ENCODE measurements around the gene COQ4.

The COQ4 gene

DNA sequence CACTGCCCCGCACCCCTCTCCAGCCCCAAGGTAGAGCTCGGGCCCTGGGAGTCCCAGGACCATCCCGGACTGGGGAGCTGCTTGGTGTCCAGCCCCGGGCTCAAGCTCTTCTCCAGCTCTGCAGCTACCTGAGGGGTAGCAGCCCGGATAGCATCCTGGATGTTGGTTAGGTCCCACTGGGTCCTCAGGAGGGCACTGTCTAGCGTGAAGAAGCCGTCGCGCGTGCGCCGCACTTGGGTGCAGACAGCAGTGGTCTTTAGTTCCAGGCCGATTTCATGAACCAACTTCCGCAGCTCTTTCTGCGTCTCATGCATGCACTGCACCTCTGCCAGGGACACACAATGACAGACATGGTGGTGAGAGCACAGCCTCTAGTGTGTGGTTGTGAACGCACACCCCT is 13.1 kb upstream of the COQ4 start:
- no peaks in the 10 kb centered on the region for H3K4me1 ChIP-seq (ENCODE audit: insufficient read depth, low read length)
- H3K9ac ChIP-seq (ENCODE audit: low read depth, low read length): no peak overlapping the region
- H3K9me3 ChIP-seq (ENCODE audit: insufficient read depth, low read depth, low read length): no peaks in the 10 kb centered on the region
- H3K4me3 ChIP-seq (ENCODE audit: low read length): no peak overlapping the region
- WGBS: 96% methylated on average over 16 of the region's 16 CpGs
- H3K27me3 ChIP-seq (ENCODE audit: insufficient read depth, low read length): no peaks in the 10 kb centered on the region
- no peak overlapping the region for H3K27ac ChIP-seq (ENCODE audit: low read depth, low read length)
- peaks cover 44% of the 10 kb centered on the region for H3K36me3 ChIP-seq (ENCODE audit: insufficient read depth, low read length)

GRCh38 chr9:128310461-128310860 is 12.2 kb upstream of the COQ4 start:
- no peaks in the 10 kb centered on the region for H3K4me1 ChIP-seq (ENCODE audit: insufficient read depth, low read length)
- no peaks in the 10 kb centered on the region for H3K9me3 ChIP-seq (ENCODE audit: insufficient read depth, low read depth, low read length)
- H3K36me3 ChIP-seq (ENCODE audit: insufficient read depth, low read length): peaks cover 52% of the 10 kb centered on the region
- no peak overlapping the region for H3K4me3 ChIP-seq (ENCODE audit: low read length)
- no peaks in the 10 kb centered on the region for H3K27me3 ChIP-seq (ENCODE audit: insufficient read depth, low read length)
- WGBS: 92% methylated on average over 10 of the region's 10 CpGs
- H3K27ac ChIP-seq (ENCODE audit: low read depth, low read length): no peak overlapping the region
- H3K9ac ChIP-seq (ENCODE audit: low read depth, low read length): no peak overlapping the region

DNA sequence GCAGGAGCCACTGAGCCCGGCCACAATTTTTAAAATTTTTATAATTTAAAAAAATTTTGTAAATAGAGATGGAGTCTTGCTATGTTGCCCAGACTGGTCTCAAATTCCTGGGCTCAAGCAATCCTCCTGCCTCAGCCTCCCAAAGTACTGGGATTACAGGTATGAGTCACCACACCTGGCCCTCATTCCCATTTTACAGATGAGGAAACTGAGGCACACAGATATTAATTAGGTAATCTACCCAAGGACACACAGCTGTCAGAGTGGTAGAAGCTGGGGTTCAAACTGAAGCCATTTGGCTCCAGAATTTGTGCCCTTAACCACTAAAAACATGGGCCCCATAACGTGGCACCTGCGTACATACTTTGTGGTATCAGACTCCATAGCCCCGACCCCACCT is 7.9 kb upstream of the COQ4 start:
- H3K27me3 ChIP-seq (ENCODE audit: insufficient read depth, low read length): no peaks in the 10 kb centered on the region
- H3K9ac ChIP-seq (ENCODE audit: low read depth, low read length): no peak overlapping the region
- no peak overlapping the region for H3K4me3 ChIP-seq (ENCODE audit: low read length)
- H3K4me1 ChIP-seq (ENCODE audit: insufficient read depth, low read length): no peaks in the 10 kb centered on the region
- peaks cover 68% of the 10 kb centered on the region for H3K36me3 ChIP-seq (ENCODE audit: insufficient read depth, low read length)
- no peaks in the 10 kb centered on the region for H3K9me3 ChIP-seq (ENCODE audit: insufficient read depth, low read depth, low read length)
- WGBS: 93% methylated on average over 3 of the region's 4 CpGs
- H3K27ac ChIP-seq (ENCODE audit: low read depth, low read length): no peak overlapping the region

DNA sequence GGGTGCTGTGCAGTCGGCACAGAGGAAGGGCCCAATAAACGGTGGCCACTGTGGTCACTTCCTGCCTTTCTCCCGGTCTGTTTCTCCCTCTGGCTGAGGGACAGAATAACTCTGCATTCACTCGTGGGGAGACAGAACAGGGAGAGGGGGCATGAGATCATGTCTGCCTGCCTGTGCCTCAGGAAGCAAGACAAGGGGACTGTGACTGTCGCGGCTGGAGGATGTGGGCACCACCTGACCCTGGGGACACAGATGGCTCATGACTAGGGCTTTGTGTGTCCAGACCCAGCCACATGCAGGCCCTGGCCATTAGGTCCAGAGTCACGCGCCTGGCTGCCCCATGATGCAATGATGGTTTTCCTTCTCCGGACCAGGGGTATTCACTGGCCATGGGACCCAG is 6.2 kb upstream of the COQ4 start:
- WGBS: 94% methylated on average over 9 of the region's 9 CpGs
- Histone ChIP-seq H3K9ac (ENCODE audit: low read depth, low read length) (no peak overlapping the region), H3K9me3 (ENCODE audit: insufficient read depth, low read depth, low read length) (no peaks in the 10 kb centered on the region), H3K36me3 (ENCODE audit: insufficient read depth, low read length) (peaks cover 55% of the 10 kb centered on the region), H3K4me1 (ENCODE audit: insufficient read depth, low read length) (peaks cover 2% of the 10 kb centered on the region; the same call in 1 of the 2 replicates), H3K27ac (ENCODE audit: low read depth, low read length) (no peak overlapping the region), H3K4me3 (ENCODE audit: low read length) (no peak overlapping the region), H3K27me3 (ENCODE audit: insufficient read depth, low read length) (no peaks in the 10 kb centered on the region)

DNA sequence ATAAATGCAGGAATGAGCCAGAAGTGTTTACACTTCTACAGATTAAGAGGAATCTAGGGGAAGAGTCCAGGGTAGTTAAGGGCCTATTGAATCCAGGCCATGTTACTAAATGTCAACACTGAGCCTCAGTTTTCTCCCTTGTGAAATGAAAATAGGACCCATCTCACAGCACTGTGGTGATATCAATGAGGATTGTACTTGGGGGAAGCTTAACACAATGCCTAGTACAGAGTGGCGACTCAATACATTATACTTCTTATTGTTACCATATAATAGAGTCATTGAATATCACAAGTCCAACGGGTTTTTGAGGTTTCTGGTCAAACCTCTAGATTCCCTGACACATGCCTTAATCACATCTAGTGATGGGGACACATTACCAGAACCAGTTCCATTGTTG is 5.0 kb upstream of the COQ4 start:
- Histone ChIP-seq H3K4me1 (ENCODE audit: insufficient read depth, low read length) (peaks cover 6% of the 10 kb centered on the region; the same call in 1 of the 2 replicates), H3K36me3 (ENCODE audit: insufficient read depth, low read length) (peaks cover 53% of the 10 kb centered on the region), H3K9ac (ENCODE audit: low read depth, low read length) (no peak overlapping the region), H3K27ac (ENCODE audit: low read depth, low read length) (no peak overlapping the region), H3K27me3 (ENCODE audit: insufficient read depth, low read length) (no peaks in the 10 kb centered on the region), H3K9me3 (ENCODE audit: insufficient read depth, low read depth, low read length) (no peaks in the 10 kb centered on the region), H3K4me3 (ENCODE audit: low read length) (no peak overlapping the region)
- WGBS: 95% methylated on average over 2 of the region's 2 CpGs

- peak overlapping the region; percentile 80 for H3K9ac ChIP-seq (ENCODE audit: low read depth, low read length)
- peak overlapping the region; percentile 68 for H3K4me3 ChIP-seq (ENCODE audit: low read length)
- H3K27ac ChIP-seq (ENCODE audit: low read depth, low read length): no peak overlapping the region
- no peaks in the 10 kb centered on the region for H3K27me3 ChIP-seq (ENCODE audit: insufficient read depth, low read length)
- 91% methylated on average over 7 of the region's 7 CpGs for WGBS
- no peaks in the 10 kb centered on the region for H3K9me3 ChIP-seq (ENCODE audit: insufficient read depth, low read depth, low read length)
- peaks cover 6% of the 10 kb centered on the region; the same call in 1 of the 2 replicates for H3K4me1 ChIP-seq (ENCODE audit: insufficient read depth, low read length)
- peaks cover 43% of the 10 kb centered on the region for H3K36me3 ChIP-seq (ENCODE audit: insufficient read depth, low read length)
Observed at GRCh38 chr9:128321343-128321742, 1.3 kb upstream of the COQ4 start.

- Histone ChIP-seq H3K27ac (ENCODE audit: low read depth, low read length) (peak overlapping the region; percentile 74; the same call in 1 of the 2 replicates), H3K36me3 (ENCODE audit: insufficient read depth, low read length) (peaks cover 39% of the 10 kb centered on the region), H3K27me3 (ENCODE audit: insufficient read depth, low read length) (no peaks in the 10 kb centered on the region), H3K4me3 (ENCODE audit: low read length) (peak overlapping the region; percentile 68), H3K9me3 (ENCODE audit: insufficient read depth, low read depth, low read length) (no peaks in the 10 kb centered on the region), H3K4me1 (ENCODE audit: insufficient read depth, low read length) (peaks cover 6% of the 10 kb centered on the region; the same call in 1 of the 2 replicates), H3K9ac (ENCODE audit: low read depth, low read length) (peak overlapping the region; percentile 80)
- WGBS: 2% methylated on average over 21 of the region's 21 CpGs
Observed at GRCh38 chr9:128321879-128322403, 698 bp upstream of the COQ4 start.

DNA sequence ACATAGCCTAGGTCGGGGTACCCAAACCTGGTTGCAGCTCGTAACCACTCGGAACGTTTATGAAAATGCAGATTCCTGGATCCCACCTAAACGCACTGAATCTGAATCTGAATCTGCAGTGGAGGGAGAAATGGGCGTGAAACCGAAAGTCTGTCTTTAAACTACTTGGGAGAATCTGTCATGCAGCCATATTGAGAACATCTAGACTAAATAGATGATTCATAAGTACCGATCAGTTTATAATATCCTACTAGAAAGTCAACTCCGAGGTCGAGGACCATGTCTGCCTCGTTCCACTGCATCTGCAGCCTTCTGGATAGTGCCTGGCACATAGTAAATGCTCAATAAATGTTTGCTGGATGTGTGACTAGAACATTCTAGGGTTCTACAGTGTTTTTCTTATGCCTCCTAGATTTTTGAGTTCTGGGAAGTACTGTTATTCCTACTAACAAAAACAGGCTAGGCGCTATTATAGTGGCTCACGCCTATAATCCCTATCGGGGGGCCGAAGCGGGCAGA is 632 bp downstream of the COQ4 start:
- Histone ChIP-seq H3K27ac (ENCODE audit: low read depth, low read length) (no peak overlapping the region; the same call in 1 of the 2 replicates), H3K4me1 (ENCODE audit: insufficient read depth, low read length) (peaks cover 6% of the 10 kb centered on the region; the same call in 1 of the 2 replicates), H3K4me3 (ENCODE audit: low read length) (peak overlapping the region; percentile 68), H3K9me3 (ENCODE audit: insufficient read depth, low read depth, low read length) (no peaks in the 10 kb centered on the region), H3K27me3 (ENCODE audit: insufficient read depth, low read length) (no peaks in the 10 kb centered on the region), H3K9ac (ENCODE audit: low read depth, low read length) (peak overlapping the region; percentile 80), H3K36me3 (ENCODE audit: insufficient read depth, low read length) (peaks cover 40% of the 10 kb centered on the region)
- 33% methylated on average over 16 of the region's 16 CpGs for WGBS

- Histone ChIP-seq H3K9me3 (ENCODE audit: insufficient read depth, low read depth, low read length) (no peaks in the 10 kb centered on the region), H3K9ac (ENCODE audit: low read depth, low read length) (peak overlapping the region; percentile 80; the same call in 1 of the 2 replicates), H3K27ac (ENCODE audit: low read depth, low read length) (no peak overlapping the region), H3K4me3 (ENCODE audit: low read length) (peak overlapping the region; percentile 68), H3K27me3 (ENCODE audit: insufficient read depth, low read length) (no peaks in the 10 kb centered on the region), H3K36me3 (ENCODE audit: insufficient read depth, low read length) (peaks cover 41% of the 10 kb centered on the region), H3K4me1 (ENCODE audit: insufficient read depth, low read length) (peaks cover 6% of the 10 kb centered on the region; the same call in 1 of the 2 replicates)
- WGBS: 96% methylated on average over 12 of the region's 12 CpGs
Observed at GRCh38 chr9:128323791-128324190, 1.2 kb downstream of the COQ4 start.

DNA sequence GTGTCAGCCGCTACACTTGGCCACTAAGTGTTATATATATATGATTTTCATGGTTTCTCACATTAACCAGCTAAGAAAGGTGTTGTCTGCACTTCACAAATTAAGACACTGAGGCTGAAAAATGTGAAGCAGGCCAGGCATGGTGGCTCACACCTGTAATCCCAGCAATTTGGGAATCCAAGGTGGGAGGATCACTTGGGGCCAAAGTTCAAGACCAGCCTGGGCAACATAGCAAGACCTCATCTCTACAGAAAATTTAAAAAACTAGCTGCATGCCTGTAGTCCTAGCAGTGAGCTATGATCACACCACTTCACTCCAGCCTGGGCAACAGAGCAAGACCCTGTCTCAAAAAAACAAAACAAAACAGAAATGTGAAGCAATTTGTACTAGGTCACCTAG is 1.8 kb downstream of the COQ4 start:
- Histone ChIP-seq H3K27me3 (ENCODE audit: insufficient read depth, low read length) (no peaks in the 10 kb centered on the region), H3K27ac (ENCODE audit: low read depth, low read length) (no peak overlapping the region), H3K9ac (ENCODE audit: low read depth, low read length) (no peak overlapping the region), H3K9me3 (ENCODE audit: insufficient read depth, low read depth, low read length) (no peaks in the 10 kb centered on the region), H3K4me1 (ENCODE audit: insufficient read depth, low read length) (peaks cover 6% of the 10 kb centered on the region; the same call in 1 of the 2 replicates), H3K36me3 (ENCODE audit: insufficient read depth, low read length) (peaks cover 44% of the 10 kb centered on the region), H3K4me3 (ENCODE audit: low read length) (no peak overlapping the region)
- no CpG with 5 or more reads among the region's 1 CpG for WGBS

DNA sequence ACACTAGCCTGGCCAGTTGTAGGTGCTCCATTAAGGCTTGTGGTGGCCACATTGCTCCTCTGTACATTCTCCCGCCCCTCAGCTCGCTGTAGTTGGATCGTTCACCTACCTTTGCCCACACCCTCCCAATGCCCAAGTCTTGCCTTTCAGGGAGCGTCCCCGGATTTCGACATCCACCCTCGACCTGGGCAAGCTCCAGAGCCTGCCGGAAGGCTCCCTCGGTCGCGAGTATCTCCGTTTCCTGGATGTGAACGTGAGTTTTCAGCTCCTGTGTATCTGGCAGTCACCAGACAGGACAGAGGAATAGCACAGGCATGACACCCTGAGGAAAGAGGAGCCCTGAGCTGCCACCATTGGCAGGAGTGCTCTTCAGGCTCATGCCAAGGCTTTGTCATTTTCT is 3.0 kb downstream of the COQ4 start:
- peaks cover 46% of the 10 kb centered on the region for H3K36me3 ChIP-seq (ENCODE audit: insufficient read depth, low read length)
- no peak overlapping the region for H3K4me3 ChIP-seq (ENCODE audit: low read length)
- no peaks in the 10 kb centered on the region for H3K27me3 ChIP-seq (ENCODE audit: insufficient read depth, low read length)
- no peak overlapping the region for H3K9ac ChIP-seq (ENCODE audit: low read depth, low read length)
- WGBS: 94% methylated on average over 13 of the region's 13 CpGs
- H3K4me1 ChIP-seq (ENCODE audit: insufficient read depth, low read length): peaks cover 6% of the 10 kb centered on the region; the same call in 1 of the 2 replicates
- no peaks in the 10 kb centered on the region for H3K9me3 ChIP-seq (ENCODE audit: insufficient read depth, low read depth, low read length)
- no peak overlapping the region for H3K27ac ChIP-seq (ENCODE audit: low read depth, low read length)
